ENCODE measurements around the gene GRIK4.

Gene GRIK4

GRCh38 chr11:120547316-120547715 is 35.8 kb downstream of the GRIK4 start:
- TF ChIP-seq, protein P1, sequence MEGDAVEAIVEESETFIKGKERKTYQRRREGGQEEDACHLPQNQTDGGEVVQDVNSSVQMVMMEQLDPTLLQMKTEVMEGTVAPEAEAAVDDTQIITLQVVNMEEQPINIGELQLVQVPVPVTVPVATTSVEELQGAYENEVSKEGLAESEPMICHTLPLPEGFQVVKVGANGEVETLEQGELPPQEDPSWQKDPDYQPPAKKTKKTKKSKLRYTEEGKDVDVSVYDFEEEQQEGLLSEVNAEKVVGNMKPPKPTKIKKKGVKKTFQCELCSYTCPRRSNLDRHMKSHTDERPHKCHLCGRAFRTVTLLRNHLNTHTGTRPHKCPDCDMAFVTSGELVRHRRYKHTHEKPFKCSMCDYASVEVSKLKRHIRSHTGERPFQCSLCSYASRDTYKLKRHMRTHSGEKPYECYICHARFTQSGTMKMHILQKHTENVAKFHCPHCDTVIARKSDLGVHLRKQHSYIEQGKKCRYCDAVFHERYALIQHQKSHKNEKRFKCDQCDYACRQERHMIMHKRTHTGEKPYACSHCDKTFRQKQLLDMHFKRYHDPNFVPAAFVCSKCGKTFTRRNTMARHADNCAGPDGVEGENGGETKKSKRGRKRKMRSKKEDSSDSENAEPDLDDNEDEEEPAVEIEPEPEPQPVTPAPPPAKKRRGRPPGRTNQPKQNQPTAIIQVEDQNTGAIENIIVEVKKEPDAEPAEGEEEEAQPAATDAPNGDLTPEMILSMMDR (IDR thresholded peaks at IDR 0.05; ENCODE audit: low read length), result no peak
- no peak for TF ChIP-seq EZH2 (IDR thresholded peaks at IDR 0.05; ENCODE audit: borderline replicate concordance, low read length)
- Histone ChIP-seq H3K79me2 (ENCODE audit: insufficient read depth, low read length) (no peaks in the 10 kb centered on the region), H3K9me3 (ENCODE audit: low read length) (no peaks in the 10 kb centered on the region), H3K9me2 (ENCODE audit: low read depth, low read length) (no peaks in the 10 kb centered on the region), H3K27ac (ENCODE audit: low read depth, low read length, poor library complexity, severe bottlenecking) (no peak overlapping the region), H3K9ac (ENCODE audit: low read length) (no peak overlapping the region), H3K4me2 (ENCODE audit: low read length) (no peak overlapping the region), H4K20me1 (ENCODE audit: insufficient read depth, low read length) (no peaks in the 10 kb centered on the region), H3K4me3 (ENCODE audit: low read depth, low read length, poor library complexity, severe bottlenecking) (no peak overlapping the region), H3K36me3 (ENCODE audit: insufficient read depth, low read length) (no peaks in the 10 kb centered on the region), H3F3A (ENCODE audit: insufficient read depth, low read length) (no peaks in the 10 kb centered on the region), H3K4me1 (ENCODE audit: insufficient read depth, low read length, severe bottlenecking) (no peaks in the 10 kb centered on the region), H2AFZ (ENCODE audit: low read length) (no peak overlapping the region), H3K27me3 (ENCODE audit: insufficient read depth, low read length) (no peaks in the 10 kb centered on the region)

DNA sequence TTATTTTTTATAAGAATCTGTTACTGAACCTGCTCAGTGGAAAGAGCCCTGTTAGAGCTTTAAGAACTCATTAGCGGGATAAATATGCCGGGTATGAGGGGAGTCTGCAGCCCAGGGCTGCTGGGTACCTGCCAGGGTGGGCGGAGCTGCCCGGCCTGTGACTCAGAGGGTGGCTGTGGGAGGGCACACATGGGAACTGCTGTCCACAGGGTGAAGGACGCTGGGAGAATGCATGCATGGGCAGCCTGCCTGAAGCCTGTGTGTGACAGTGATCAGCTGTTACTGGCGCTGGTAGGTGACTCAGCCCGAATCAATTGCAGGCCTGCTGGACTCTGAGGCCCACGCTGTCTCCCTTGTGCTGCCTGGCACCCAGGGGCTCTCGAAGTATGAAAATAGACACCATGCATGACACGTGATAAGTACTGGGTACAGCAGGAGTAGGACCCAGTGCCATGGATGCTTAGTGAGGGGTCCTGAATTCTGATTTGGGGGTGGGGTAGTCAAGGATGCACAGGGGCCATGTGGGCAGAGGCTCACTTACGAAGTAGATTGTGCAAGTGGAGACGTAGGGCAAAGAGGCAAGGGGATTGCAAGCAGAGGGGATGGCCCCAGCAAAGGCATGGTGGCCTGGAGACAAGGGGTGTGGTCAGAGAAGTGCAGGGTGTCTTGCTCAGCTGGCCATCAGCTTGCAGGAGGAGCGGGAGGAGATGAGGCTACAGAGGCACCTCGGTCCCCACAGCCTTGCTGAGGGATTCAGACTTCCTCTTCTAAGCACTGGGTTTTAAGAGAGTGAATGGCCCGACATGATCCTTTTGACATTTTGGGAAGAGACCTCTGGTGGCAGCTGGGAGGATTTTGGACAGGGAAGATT is 36.5 kb downstream of the GRIK4 start:
- H3K27me3 ChIP-seq (ENCODE audit: insufficient read depth, low read length), result no peaks in the 10 kb centered on the region
- TF ChIP-seq, protein P1 (IDR thresholded peaks at IDR 0.05; ENCODE audit: low read length), result no peak
- TF ChIP-seq EZH2 (IDR thresholded peaks at IDR 0.05; ENCODE audit: borderline replicate concordance, low read length), result no peak
- no peaks in the 10 kb centered on the region for H3K9me3 ChIP-seq (ENCODE audit: low read length)
- H4K20me1 ChIP-seq (ENCODE audit: insufficient read depth, low read length), result no peaks in the 10 kb centered on the region
- H3K27ac ChIP-seq (ENCODE audit: low read depth, low read length, poor library complexity, severe bottlenecking), result no peak overlapping the region
- no peak overlapping the region for H3K4me3 ChIP-seq (ENCODE audit: low read depth, low read length, poor library complexity, severe bottlenecking)
- no peaks in the 10 kb centered on the region for H3K4me1 ChIP-seq (ENCODE audit: insufficient read depth, low read length, severe bottlenecking)
- H3K79me2 ChIP-seq (ENCODE audit: insufficient read depth, low read length), result no peaks in the 10 kb centered on the region
- H3K36me3 ChIP-seq (ENCODE audit: insufficient read depth, low read length), result no peaks in the 10 kb centered on the region
- H3K4me2 ChIP-seq (ENCODE audit: low read length), result no peak overlapping the region
- no peak overlapping the region for H3K9ac ChIP-seq (ENCODE audit: low read length)
- H2AFZ ChIP-seq (ENCODE audit: low read length), result no peak overlapping the region
- H3F3A ChIP-seq (ENCODE audit: insufficient read depth, low read length), result no peaks in the 10 kb centered on the region
- H3K9me2 ChIP-seq (ENCODE audit: low read depth, low read length), result no peaks in the 10 kb centered on the region

GRCh38 chr11:120548682-120549209 is 37.2 kb downstream of the GRIK4 start:
- no peak for TF ChIP-seq EZH2 (IDR thresholded peaks at IDR 0.05; ENCODE audit: borderline replicate concordance, low read length)
- TF ChIP-seq, protein P1 (IDR thresholded peaks at IDR 0.05; ENCODE audit: low read length), result no peak
- H3K9ac ChIP-seq (ENCODE audit: low read length), result no peak overlapping the region
- no peak overlapping the region for H3K4me2 ChIP-seq (ENCODE audit: low read length)
- no peaks in the 10 kb centered on the region for H3K27me3 ChIP-seq (ENCODE audit: insufficient read depth, low read length)
- H4K20me1 ChIP-seq (ENCODE audit: insufficient read depth, low read length), result no peaks in the 10 kb centered on the region
- H3K4me3 ChIP-seq (ENCODE audit: low read depth, low read length, poor library complexity, severe bottlenecking), result no peak overlapping the region
- no peaks in the 10 kb centered on the region for H3K9me3 ChIP-seq (ENCODE audit: low read length)
- no peaks in the 10 kb centered on the region for H3K79me2 ChIP-seq (ENCODE audit: insufficient read depth, low read length)
- no peaks in the 10 kb centered on the region for H3F3A ChIP-seq (ENCODE audit: insufficient read depth, low read length)
- no peak overlapping the region for H3K27ac ChIP-seq (ENCODE audit: low read depth, low read length, poor library complexity, severe bottlenecking)
- no peak overlapping the region for H2AFZ ChIP-seq (ENCODE audit: low read length)
- H3K9me2 ChIP-seq (ENCODE audit: low read depth, low read length), result no peaks in the 10 kb centered on the region
- H3K4me1 ChIP-seq (ENCODE audit: insufficient read depth, low read length, severe bottlenecking), result no peaks in the 10 kb centered on the region
- H3K36me3 ChIP-seq (ENCODE audit: insufficient read depth, low read length), result no peaks in the 10 kb centered on the region

Measured in OCI-LY1 (cell line).